ENCODE data around the gene ULK3. TPM values are rescaled to one million over a fixed set of nuclear protein-coding genes. Genes with fewer than 3 reads are reported as not detected.

Gene ULK3
- polyA plus RNA-seq, 2 of the 4 experiments (the other 2 are of a cell fraction), result 28.1 to 48.9 TPM

- ATAC-seq (no peak), DNase-seq (ENCODE audit: low read depth in 1 of 2, low spot score in 1 of 2) (no peak), FAIRE-seq (no peak)
- Histone ChIP-seq H3K4me2 (no peak overlapping the region), H3K9me3 (no peaks in the 10 kb centered on the region), H3K4me1 (peaks cover 13% of the 10 kb centered on the region), H3K4me3 (no peak overlapping the region), H3K27ac (no peak overlapping the region)
- ChIA-PET POLR2A (no interaction called here), CTCF (interaction anchor here (65.6 to 66.7 kb wide), 2 partner anchors 3 to 31 kb away, joined by 1908 read pairs; partner anchors contain the start of genes CPLX3, CSK, LMAN1L and ULK3)
- no peak for TF ChIP-seq HEYL (CRISPR knock-in tag; IDR thresholded peaks at IDR 0.05)
- TF ChIP-seq RAD21 (conservative IDR thresholded peaks at IDR 0.05 in 1 of 2, IDR thresholded peaks at IDR 0.05 in 1 of 2), result no peak
- TF ChIP-seq HMGXB4 (CRISPR knock-in tag; IDR thresholded peaks at IDR 0.05; ENCODE audit: borderline replicate concordance), result no peak
- no peak for TF ChIP-seq FOXS1 (CRISPR knock-in tag; IDR thresholded peaks at IDR 0.05)
- TF ChIP-seq KDM1A (IDR thresholded peaks at IDR 0.05; ENCODE audit: low read depth), result no peak
- TF ChIP-seq RCOR1 (IDR thresholded peaks at IDR 0.05; ENCODE audit: low read depth, low read length), result no peak
- no peak for TF ChIP-seq ZFP36 (IDR thresholded peaks at IDR 0.05; ENCODE audit: borderline replicate concordance, partially characterized antibody)
- TF ChIP-seq MAZ (IDR thresholded peaks at IDR 0.05; ENCODE audit: borderline replicate concordance, low read depth, low read length), result no peak
- no peak for TF ChIP-seq ZNF302 (CRISPR knock-in tag; IDR thresholded peaks at IDR 0.05)
- TF ChIP-seq JUN (IDR thresholded peaks at IDR 0.05), result no peak
- no peak for TF ChIP-seq MAFK (IDR thresholded peaks at IDR 0.05; ENCODE audit: partially characterized antibody)
- TF ChIP-seq RFX5 (IDR thresholded peaks at IDR 0.05), result no peak
- no peak for TF ChIP-seq CEBPB (IDR thresholded peaks at IDR 0.05)
- TF ChIP-seq EHF (CRISPR knock-in tag; IDR thresholded peaks at IDR 0.05), result no peak
- TF ChIP-seq HOXA7 (CRISPR knock-in tag; IDR thresholded peaks at IDR 0.05), result no peak
- WGBS (ENCODE audit: missing lambda C conversion rate), result 66% methylated on average over 7 of the region's 7 CpGs
Observed at GRCh38 chr15:74821790-74822158, 21.2 kb downstream of the ULK3 start.

- no peak for ATAC-seq
- CTCF ChIA-PET, result interaction anchor here (65.6 to 66.7 kb wide), 2 partner anchors 2 to 30 kb away, joined by 1908 read pairs; partner anchors contain the start of genes CPLX3, CSK, LMAN1L and ULK3
- no peak for DNase-seq (ENCODE audit: low read depth in 1 of 2, low spot score in 1 of 2)
- Histone ChIP-seq H3K4me3 (no peak overlapping the region), H3K4me1 (peaks cover 9% of the 10 kb centered on the region), H3K27ac (no peak overlapping the region), H3K4me2 (no peak overlapping the region), H3K9me3 (no peaks in the 10 kb centered on the region)
- FAIRE-seq, result no peak
- TF ChIP-seq ZSCAN20 (CRISPR knock-in tag; IDR thresholded peaks at IDR 0.05), result no peak
- TF ChIP-seq ESRRA (IDR thresholded peaks at IDR 0.05; ENCODE audit: borderline replicate concordance, low read length), result no peak
- TF ChIP-seq HOXB13 (CRISPR knock-in tag; IDR thresholded peaks at IDR 0.05; ENCODE audit: low read depth), result no peak
- TF ChIP-seq EHF (CRISPR knock-in tag; IDR thresholded peaks at IDR 0.05), result no peak
- TF ChIP-seq FOXS1 (CRISPR knock-in tag; IDR thresholded peaks at IDR 0.05), result no peak
- 53% methylated on average over 10 of the region's 11 CpGs for WGBS (ENCODE audit: missing lambda C conversion rate)
- POLR2A ChIA-PET, result no interaction called here
Observed at GRCh38 chr15:74821091-74821789, 21.7 kb downstream of the ULK3 start.

- ATAC-seq, result no peak
- CTCF ChIA-PET, result interaction anchor here (65.6 to 66.7 kb wide), 2 partner anchors 1 to 29 kb away, joined by 1908 read pairs; partner anchors contain the start of genes CPLX3, CSK, LMAN1L and ULK3
- WGBS (ENCODE audit: missing lambda C conversion rate), result 56% methylated on average over 3 of the region's 5 CpGs
- no peak for TF ChIP-seq ZFP36 (IDR thresholded peaks at IDR 0.05; ENCODE audit: borderline replicate concordance, partially characterized antibody)
- TF ChIP-seq MAFK (IDR thresholded peaks at IDR 0.05; ENCODE audit: partially characterized antibody), result no peak
- TF ChIP-seq NPAS2 (CRISPR knock-in tag; IDR thresholded peaks at IDR 0.05; ENCODE audit: borderline replicate concordance), result no peak
- TF ChIP-seq FOSL2 (IDR thresholded peaks at IDR 0.05), result no peak
- no peak for TF ChIP-seq FOSL2 (CRISPR knock-in tag; IDR thresholded peaks at IDR 0.05)
- no peak for TF ChIP-seq FOSB (CRISPR knock-in tag; IDR thresholded peaks at IDR 0.05)
- no peak for TF ChIP-seq RFX5 (IDR thresholded peaks at IDR 0.05)
- no peak for TF ChIP-seq HOXB5 (CRISPR knock-in tag; IDR thresholded peaks at IDR 0.05)
- TF ChIP-seq MAX (IDR thresholded peaks at IDR 0.05), result no peak
- no peak for TF ChIP-seq NFE2L2 (conservative IDR thresholded peaks at IDR 0.05; ENCODE audit: low read length)
- TF ChIP-seq BCL3 (IDR thresholded peaks at IDR 0.05), result no peak
- Histone ChIP-seq H3K27ac (no peak overlapping the region), H3K9me3 (no peaks in the 10 kb centered on the region), H3K4me1 (peaks cover 10% of the 10 kb centered on the region), H3K4me3 (no peak overlapping the region), H3K4me2 (no peak overlapping the region)
- DNase-seq (ENCODE audit: low read depth in 1 of 2, low spot score in 1 of 2), result no peak
- POLR2A ChIA-PET, result no interaction called here
- no peak for FAIRE-seq
Observed at GRCh38 chr15:74820056-74820455, 22.9 kb downstream of the ULK3 start.
